CD4-positive, alpha-beta T cell treated with Interleukin-4 for 4 hours (primary cell): ENCODE measurements around the gene SEPTIN8.
"Not testable (repeated sequence)": the region's sequence is repeated elsewhere in the genome, so short reads cannot be mapped to it uniquely, and the experiment has no call there.

Experiments
- DNase-seq: peaks from one replicate; pipeline ENCODE4 v3.0.0-alpha.2; 2020

The SEPTIN8 gene

GRCh38 chr5:132812123-132812765 lies 35.2 kb upstream of the SEPTIN8 start:
- DNase-seq = no peak

- no peak for DNase-seq
Observed at GRCh38 chr5:132810605-132811004, 33.6 kb upstream of the SEPTIN8 start.

- no peak for DNase-seq
Observed at GRCh38 chr5:132808866-132809265, 31.8 kb upstream of the SEPTIN8 start.

- DNase-seq = no peak
Observed at GRCh38 chr5:132808448-132808847, 31.4 kb upstream of the SEPTIN8 start.

- no peak for DNase-seq
Observed at GRCh38 chr5:132807163-132807838, 30.3 kb upstream of the SEPTIN8 start.

GRCh38 chr5:132806804-132807162 lies 29.7 kb upstream of the SEPTIN8 start:
- not testable (repeated sequence) for DNase-seq

- not testable (repeated sequence) for DNase-seq
Observed at GRCh38 chr5:132805872-132806271, 28.8 kb upstream of the SEPTIN8 start.

- not testable (repeated sequence) for DNase-seq
Observed at GRCh38 chr5:132804219-132804618, 27.2 kb upstream of the SEPTIN8 start.

- DNase-seq = not testable (repeated sequence)
Observed at GRCh38 chr5:132802685-132803066, 25.6 kb upstream of the SEPTIN8 start.

- DNase-seq = no peak
Observed at GRCh38 chr5:132802044-132802684, 25.1 kb upstream of the SEPTIN8 start.

- no peak for DNase-seq
Observed at GRCh38 chr5:132800545-132800944, 23.5 kb upstream of the SEPTIN8 start.

- no peak for DNase-seq
Observed at GRCh38 chr5:132799392-132799791, 22.4 kb upstream of the SEPTIN8 start.

- no peak for DNase-seq
Observed at GRCh38 chr5:132797651-132798050, 20.6 kb upstream of the SEPTIN8 start.

GRCh38 chr5:132791026-132791425 lies 14.0 kb upstream of the SEPTIN8 start:
- no peak for DNase-seq

- no peak for DNase-seq
Observed at GRCh38 chr5:132790201-132790865, 13.3 kb upstream of the SEPTIN8 start.

GRCh38 chr5:132788990-132789886 lies 12.2 kb upstream of the SEPTIN8 start:
- no peak for DNase-seq

- DNase-seq = no peak
Observed at GRCh38 chr5:132788508-132788907, 11.5 kb upstream of the SEPTIN8 start.

GRCh38 chr5:132787076-132787475 lies 10.0 kb upstream of the SEPTIN8 start:
- no peak for DNase-seq

GRCh38 chr5:132785864-132786263 lies 8.8 kb upstream of the SEPTIN8 start:
- DNase-seq = no peak

- DNase-seq = no peak
Observed at GRCh38 chr5:132785365-132785764, 8.3 kb upstream of the SEPTIN8 start.

GRCh38 chr5:132782101-132782500 lies 5.1 kb upstream of the SEPTIN8 start:
- DNase-seq = no peak

GRCh38 chr5:132781029-132781428 lies 4.0 kb upstream of the SEPTIN8 start:
- no peak for DNase-seq

- no peak for DNase-seq
Observed at GRCh38 chr5:132780577-132780976, 3.5 kb upstream of the SEPTIN8 start.
